ENCODE results near the gene RND2.

- TF ChIP-seq CTCF (IDR thresholded peaks at IDR 0.05), result no peak
- no peak for TF ChIP-seq POLR2A (IDR thresholded peaks at IDR 0.05)
- no peak for TF ChIP-seq POLR2AphosphoS5 (IDR thresholded peaks at IDR 0.05)
Measured at GRCh38 chr17:43018932-43019331, 6.1 kb upstream of the RND2 start.

All from breast epithelium (tissue), 3 donors.